GM18517 (cell line): ENCODE results near the gene COL4A6.
"Not testable (repeated sequence)": the region's sequence is repeated elsewhere in the genome, so short reads cannot be mapped to it uniquely, and the experiment has no call there.

ENCODE experiments used
- ATAC-seq: cut with Tn5 transposase; IDR thresholded peaks from one replicate; pipeline ENCODE4 v1.9.1; 2021; ENCODE audit warnings: mild to moderate bottlenecking, moderate library complexity; ENCODE audit not compliant: unreplicated experiment

COL4A6 gene

GRCh38 chrX:108438110-108438623 is at the start of gene COL4A6:
Gene COL4A6, minus strand, starts transcription at chrX:108438422. Its CDS starts 226 bp downstream, at chrX:108438196.
- ATAC-seq = no peak

GRCh38 chrX:108485960-108486359 is 47.7 kb upstream of the COL4A6 start:
- no peak for ATAC-seq

GRCh38 chrX:108484251-108484650 is 46.0 kb upstream of the COL4A6 start:
- ATAC-seq = no peak

GRCh38 chrX:108481528-108481927 is 43.3 kb upstream of the COL4A6 start:
- ATAC-seq = not testable (repeated sequence)

- no peak for ATAC-seq
These were observed 35.8 kb upstream of the COL4A6 start for GRCh38 chrX:108473979-108474378.

DNA sequence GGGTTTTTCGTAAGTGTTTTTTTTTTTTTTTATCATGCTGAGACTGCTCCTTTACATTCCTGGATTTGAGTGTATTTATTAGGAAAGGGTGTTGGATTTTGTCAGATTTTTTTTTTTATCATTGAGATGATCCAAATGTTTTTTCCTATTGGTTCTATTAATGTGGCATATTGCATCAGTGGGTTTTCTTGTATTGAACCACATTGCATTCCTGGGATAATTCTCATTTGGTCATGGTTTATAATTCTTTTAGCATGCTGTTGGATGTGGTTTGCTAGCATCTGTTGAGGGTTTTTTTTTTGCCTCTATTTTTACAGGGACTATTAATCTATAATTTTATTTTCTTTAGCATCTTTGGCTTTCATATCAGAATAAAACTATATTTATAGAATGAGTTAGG is 30.3 kb upstream of the COL4A6 start:
- no peak for ATAC-seq

DNA sequence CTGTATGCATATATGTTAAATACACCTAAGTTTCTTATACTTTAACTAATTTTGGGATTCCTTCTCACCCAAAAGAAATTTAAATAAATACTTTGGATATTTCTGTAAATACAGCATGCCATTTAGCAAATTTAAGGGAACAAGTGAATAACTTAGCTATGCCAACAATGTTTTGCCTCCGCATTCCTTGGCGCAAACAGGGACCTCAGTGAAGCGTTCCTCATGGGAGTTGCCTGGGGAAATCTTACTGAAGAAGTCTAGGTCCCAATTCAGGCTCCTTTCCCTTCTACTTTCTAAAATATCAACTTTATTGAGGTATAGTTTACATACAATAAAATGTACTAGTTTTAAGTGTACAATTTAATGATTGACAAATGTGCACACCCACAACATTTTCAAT is 26.4 kb upstream of the COL4A6 start:
- ATAC-seq = no peak

GRCh38 chrX:108456971-108457477 is 18.8 kb upstream of the COL4A6 start:
- ATAC-seq = no peak

GRCh38 chrX:108453841-108454240 is 15.6 kb upstream of the COL4A6 start:
- no peak for ATAC-seq

DNA sequence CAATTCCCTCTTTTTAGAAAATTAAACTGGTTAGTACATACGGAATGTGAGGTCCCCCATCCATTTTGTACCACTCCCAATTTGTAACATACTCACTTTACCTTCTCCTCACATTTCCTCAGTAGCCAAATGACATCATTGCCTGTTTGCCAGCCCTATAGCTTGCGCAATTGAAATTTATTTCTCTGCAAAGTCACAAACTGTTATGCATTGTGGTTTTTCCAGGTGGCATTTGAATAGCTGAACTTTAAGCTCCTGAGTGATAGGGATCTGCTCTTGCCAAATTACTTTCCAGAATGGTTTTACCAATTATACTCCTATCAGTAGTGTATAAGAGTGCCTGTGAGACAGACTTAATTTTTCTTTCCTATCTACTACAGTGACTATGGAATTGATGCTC is 9.1 kb upstream of the COL4A6 start:
- no peak for ATAC-seq

DNA sequence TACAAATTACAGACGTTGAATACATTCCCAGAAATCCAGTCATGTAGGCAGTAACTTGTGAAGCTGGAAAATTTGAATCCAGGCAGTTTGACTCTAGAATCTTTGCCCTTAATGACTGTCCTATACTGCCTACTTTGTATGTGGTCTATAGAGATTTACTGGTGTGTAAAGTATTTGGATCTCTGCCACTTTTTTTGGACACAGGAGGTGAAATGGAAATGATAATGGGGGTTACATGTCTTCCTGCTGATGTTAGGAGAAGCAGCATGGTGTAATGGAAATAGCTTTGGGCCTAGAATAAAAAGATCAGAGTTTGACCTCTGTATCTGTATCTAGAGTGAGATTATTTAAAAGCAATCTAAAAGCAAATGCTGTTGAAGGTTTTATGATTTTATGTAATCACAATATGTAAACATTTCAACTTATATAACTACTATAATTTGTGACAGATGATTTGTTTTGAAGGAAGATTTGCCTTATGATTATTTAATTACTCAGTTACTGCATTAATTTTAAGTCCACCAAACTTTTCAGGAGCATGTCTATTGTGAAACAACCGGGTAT is 4.8 kb upstream of the COL4A6 start:
- ATAC-seq = no peak

DNA sequence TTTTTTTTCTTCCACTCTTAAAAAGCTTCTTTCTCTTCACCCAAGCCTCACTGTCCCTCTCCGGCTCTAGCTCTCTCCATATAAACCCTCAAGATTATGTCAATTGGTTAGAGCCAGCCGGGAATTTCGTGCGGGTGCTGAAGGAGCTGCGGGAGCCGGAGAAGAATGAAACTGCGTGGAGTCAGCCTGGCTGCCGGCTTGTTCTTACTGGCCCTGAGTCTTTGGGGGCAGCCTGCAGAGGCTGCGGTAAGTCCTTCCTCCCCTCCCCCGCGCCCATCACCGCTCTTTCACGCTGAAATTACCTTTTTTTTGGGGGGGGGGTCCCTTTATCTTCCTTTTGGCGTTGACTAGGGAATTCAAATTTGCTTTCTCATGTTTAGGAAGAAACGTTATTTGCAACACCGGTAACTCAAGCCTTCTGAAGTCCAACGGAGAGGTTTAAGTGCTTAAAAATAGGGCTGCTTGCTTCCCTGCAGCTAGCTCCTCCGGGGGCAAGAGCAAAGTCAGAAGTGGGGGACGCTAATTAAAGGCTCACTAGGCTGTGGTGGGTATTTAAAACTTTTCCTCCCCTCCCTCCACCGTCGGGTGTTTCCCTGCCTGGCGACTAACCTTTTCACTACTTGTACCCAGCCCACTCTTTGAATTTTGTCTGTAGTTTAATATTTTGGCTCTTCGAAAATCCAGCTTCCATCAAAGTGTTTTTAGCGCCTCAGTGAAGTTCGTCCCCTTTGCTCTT is 1.9 kb upstream of the COL4A6 start:
- ATAC-seq = no peak

DNA sequence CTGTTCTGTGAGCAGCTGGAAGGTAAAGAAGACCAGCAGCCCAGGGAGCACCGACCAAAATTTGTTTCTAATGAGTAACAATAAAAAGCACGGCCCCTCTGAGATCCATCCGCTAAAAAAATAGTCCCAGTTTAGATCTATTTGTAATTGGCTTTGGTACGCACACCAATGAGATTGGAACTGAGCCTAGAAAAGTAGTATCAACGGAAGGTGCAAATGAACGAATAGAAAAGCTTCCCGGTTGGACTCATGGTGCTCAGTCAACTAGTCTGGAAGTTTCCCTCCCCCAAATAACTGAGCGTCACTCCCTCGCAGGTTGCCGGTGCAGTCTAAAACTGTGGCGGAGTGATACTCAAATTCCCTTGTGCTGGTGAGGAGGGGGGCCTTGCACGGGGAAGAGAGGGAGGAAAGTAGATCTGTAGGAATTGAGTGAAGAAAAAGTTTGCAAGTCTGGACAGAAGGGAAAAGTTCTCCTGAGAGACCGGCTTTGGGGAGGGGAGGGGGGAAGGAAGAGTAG is 1.3 kb upstream of the COL4A6 start, which contains the start of gene COL4A5:
TSS of gene COL4A5 (plus strand) at position 413 of the 517 bp plus-strand sequence. CDS start 288 bp downstream, outside the sequence.
- ATAC-seq = no peak

- no peak for ATAC-seq
These were observed 693 bp downstream of the COL4A6 start for GRCh38 chrX:108437349-108438109.

GRCh38 chrX:108435261-108435660 is 3.0 kb downstream of the COL4A6 start:
- ATAC-seq = no peak

GRCh38 chrX:108426262-108426661 is 12.0 kb downstream of the COL4A6 start:
- no peak for ATAC-seq

DNA sequence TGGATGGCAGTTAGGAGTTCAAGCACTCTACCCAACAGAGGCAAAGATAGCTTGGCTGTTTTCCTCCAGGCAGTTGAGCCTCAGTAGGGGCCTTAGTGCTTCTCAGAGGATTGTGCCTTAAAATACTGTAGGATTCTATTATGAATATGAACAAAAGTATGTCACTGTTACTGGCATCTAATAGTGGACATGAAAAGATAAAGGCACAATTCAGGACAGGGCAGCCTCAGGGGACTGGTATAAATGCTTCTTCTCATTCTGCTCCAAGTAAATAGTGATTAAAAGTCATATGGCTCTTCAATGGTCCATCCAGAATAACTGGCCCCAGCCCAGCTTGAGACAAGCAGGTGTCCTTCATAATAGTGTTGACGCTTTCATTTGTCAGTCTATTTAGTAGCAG is 17.7 kb downstream of the COL4A6 start:
- no peak for ATAC-seq

- ATAC-seq = no peak
These were observed 18.8 kb downstream of the COL4A6 start for GRCh38 chrX:108419401-108419800.

DNA sequence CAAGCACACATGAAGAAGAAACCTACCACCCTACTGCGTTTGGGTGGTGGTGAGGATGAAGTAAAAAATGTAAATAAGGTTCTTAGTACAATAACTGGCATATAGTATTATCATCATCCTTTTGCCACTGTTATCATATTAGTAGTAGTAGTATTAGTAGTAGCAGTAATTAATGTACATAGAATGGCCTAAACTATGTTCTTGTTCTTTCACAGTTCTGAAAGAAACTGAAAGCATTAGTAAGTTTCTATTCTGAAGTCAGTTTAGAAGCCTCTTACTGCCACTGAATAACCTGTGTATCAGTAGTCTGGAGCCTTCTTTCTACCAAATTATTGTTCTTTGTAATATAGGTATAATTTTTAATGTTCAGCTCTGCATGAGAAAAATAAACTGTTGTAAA is 21.0 kb downstream of the COL4A6 start:
- ATAC-seq = no peak

DNA sequence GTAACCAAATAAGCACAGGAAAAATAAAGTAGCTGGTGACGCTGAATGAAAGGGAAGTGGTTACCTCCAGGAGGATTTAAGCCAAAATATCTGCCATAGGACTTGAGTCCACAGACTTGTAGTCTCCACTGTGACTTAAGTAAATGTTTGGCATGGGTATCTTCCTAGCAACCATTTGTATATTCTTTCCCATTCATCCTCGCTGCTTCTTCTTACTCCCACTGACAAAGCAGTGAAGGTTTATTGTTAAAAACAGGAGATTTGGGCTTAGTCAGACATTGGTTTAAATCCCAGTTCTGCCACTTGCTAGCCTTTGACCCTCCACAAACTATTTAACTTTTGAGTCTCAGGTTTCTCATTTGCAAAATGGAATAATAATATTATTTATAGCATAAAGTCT is 22.3 kb downstream of the COL4A6 start:
- no peak for ATAC-seq

DNA sequence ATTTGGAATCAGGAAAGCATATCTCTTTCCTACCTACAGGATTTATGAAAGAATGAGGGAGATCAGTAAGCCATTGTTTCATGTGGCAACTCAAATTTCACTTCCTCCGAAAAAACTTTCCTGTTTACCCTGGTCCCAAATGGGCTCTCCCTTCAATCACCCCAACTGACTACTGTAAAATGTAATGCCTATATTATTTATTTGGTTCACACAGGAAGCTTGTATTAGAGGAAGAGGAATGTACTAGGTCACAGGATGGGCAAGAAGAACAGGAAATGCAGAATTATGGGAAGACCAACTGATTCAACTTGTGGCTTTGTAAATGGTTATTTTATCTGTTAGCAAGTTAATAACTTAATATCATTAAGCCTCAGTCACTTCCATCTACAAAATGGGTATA is 23.1 kb downstream of the COL4A6 start:
- no peak for ATAC-seq
